Panc1 (cell line): Measurements from ENCODE around the gene CLMP.

Experiments used
- POLR2AphosphoS5 ChIP-seq: IDR thresholded peaks from 2 replicates; pipeline ENCODE4 v1.6.1; 2012; ENCODE audit warnings: mild to moderate bottlenecking, low read depth, low read length, moderate library complexity
- TCF7L2 ChIP-seq: IDR thresholded peaks from 2 replicates; pipeline ENCODE4 v1.6.1; 2011; ENCODE audit warnings: mild to moderate bottlenecking, low read depth, low read length, inconsistent platforms
- TF ChIP-seq, protein P1 (sequence below): fragments of 450-650 bp; IDR thresholded peaks from 2 replicates; pipeline ENCODE4 v1.5.1; 2017; ENCODE audit warnings: mild to moderate bottlenecking

DNA sequence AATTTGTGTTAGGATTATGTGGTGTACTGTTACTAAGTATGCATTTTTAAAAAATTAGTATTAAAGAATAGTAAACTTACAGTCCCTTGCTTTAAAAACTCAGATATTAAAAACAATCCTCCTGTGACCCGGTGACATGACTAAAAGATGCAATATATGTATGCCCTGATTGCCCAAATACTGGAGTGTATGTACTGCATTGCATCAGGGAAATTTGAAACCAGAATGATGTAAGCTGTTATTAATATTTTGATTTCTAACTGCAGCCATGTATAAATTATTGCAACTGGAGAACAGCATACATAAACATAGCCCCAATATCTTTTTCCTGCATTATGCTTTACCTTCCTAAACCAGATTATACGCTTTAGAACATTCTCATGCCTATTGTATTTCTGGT lies 129.4 kb downstream of the CLMP start:
- TF ChIP-seq TCF7L2 = no peak
- TF ChIP-seq, protein P1, sequence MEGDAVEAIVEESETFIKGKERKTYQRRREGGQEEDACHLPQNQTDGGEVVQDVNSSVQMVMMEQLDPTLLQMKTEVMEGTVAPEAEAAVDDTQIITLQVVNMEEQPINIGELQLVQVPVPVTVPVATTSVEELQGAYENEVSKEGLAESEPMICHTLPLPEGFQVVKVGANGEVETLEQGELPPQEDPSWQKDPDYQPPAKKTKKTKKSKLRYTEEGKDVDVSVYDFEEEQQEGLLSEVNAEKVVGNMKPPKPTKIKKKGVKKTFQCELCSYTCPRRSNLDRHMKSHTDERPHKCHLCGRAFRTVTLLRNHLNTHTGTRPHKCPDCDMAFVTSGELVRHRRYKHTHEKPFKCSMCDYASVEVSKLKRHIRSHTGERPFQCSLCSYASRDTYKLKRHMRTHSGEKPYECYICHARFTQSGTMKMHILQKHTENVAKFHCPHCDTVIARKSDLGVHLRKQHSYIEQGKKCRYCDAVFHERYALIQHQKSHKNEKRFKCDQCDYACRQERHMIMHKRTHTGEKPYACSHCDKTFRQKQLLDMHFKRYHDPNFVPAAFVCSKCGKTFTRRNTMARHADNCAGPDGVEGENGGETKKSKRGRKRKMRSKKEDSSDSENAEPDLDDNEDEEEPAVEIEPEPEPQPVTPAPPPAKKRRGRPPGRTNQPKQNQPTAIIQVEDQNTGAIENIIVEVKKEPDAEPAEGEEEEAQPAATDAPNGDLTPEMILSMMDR = no peak
- TF ChIP-seq POLR2AphosphoS5 = no peak
